IMR-90 (cell line): Measurements from ENCODE around the gene KLHL29. TPM values are rescaled to one million over a fixed set of nuclear protein-coding genes. Genes with fewer than 3 reads are reported as not detected.

Experiments
- ATAC-seq: fragments of 200-7000 bp; cut with Tn5 transposase; 2 replicates; pipeline ENCODE4 v1.9.1; 2020; ENCODE audit warnings: low read depth, mild to moderate bottlenecking, moderate library complexity
- BruUV-seq: library from RNA; stranded (reverse); fragments of 400-500 nt; replicated peaks from 2 replicates; lab custom pipeline; 2021; lab: Mats Ljungman, UMichigan
- CTCF ChIA-PET: fragments of 300-600 bp; formaldehyde crosslinking; extraction: SDS; loops from one replicate; lab custom pipeline; 2021; ENCODE audit warnings: antibody characterized with exemption; lab: Yijun Ruan, JAX
- POLR2A ChIA-PET: fragments of 300-600 bp; sonication (Branson Sonifier 250); formaldehyde crosslinking; loops from one replicate; lab custom pipeline; 2022; ENCODE audit warnings: antibody characterized with exemption; ENCODE audit not compliant: unreplicated experiment; lab: Charles Lee
- DNase-seq: peaks from one replicate; pipeline ENCODE4 v3.0.0; 2013
- H2AFZ ChIP-seq: replicated peaks from 2 replicates; pipeline ENCODE3; 2013; ENCODE audit warnings: low read length, mild to moderate bottlenecking; ENCODE audit not compliant: poor library complexity
- H2AK5ac ChIP-seq: 2 replicates; pipeline ENCODE4 v1.6.1; 2013; ENCODE audit warnings: low read depth, low read length, inconsistent platforms
- H2AK9ac ChIP-seq: replicated peaks from 2 replicates; pipeline ENCODE3; 2013; ENCODE audit warnings: mild to moderate bottlenecking, low read depth, low read length, moderate library complexity; ENCODE audit not compliant: poor library complexity
- H2BK120ac ChIP-seq: 2 replicates; pipeline ENCODE4 v1.6.1; 2013; ENCODE audit warnings: low read depth, low read length, inconsistent platforms
- H2BK15ac ChIP-seq: 3 replicates; pipeline ENCODE4 v1.6.1; 2013; ENCODE audit warnings: low read depth, low read length, inconsistent platforms
- H2BK20ac ChIP-seq: 2 replicates; pipeline ENCODE4 v1.6.1; 2013; ENCODE audit warnings: low read depth, mild to moderate bottlenecking, inconsistent platforms, low read length, moderate library complexity
- H2BK5ac ChIP-seq: 2 replicates; pipeline ENCODE4 v1.6.1; 2013; ENCODE audit warnings: mild to moderate bottlenecking, low read depth, low read length, inconsistent platforms; ENCODE audit not compliant: poor library complexity, severe bottlenecking
- H3K14ac ChIP-seq: replicated peaks from 2 replicates; pipeline ENCODE4 v1.6.1; 2013; ENCODE audit warnings: low read depth, low read length, inconsistent platforms
- H3K18ac ChIP-seq: 2 replicates; pipeline ENCODE4 v1.6.1; 2013; ENCODE audit warnings: low read depth, low read length, control low read depth
- H3K23ac ChIP-seq: 2 replicates; pipeline ENCODE4 v1.6.1; 2013; ENCODE audit warnings: low read depth, low read length, inconsistent platforms
- H3K27ac ChIP-seq: 2 replicates; pipeline ENCODE4 v1.5.1; 2013; ENCODE audit warnings: mild to moderate bottlenecking, control low read depth, low read length; ENCODE audit not compliant: insufficient read depth
- H3K27me3 ChIP-seq: 2 replicates; pipeline ENCODE4 v1.6.1; 2013; ENCODE audit warnings: low read length; ENCODE audit not compliant: control insufficient read depth, insufficient read depth
- H3K36me3 ChIP-seq: 2 replicates; pipeline ENCODE4 v1.6.1; 2013; ENCODE audit warnings: low read length, mixed read lengths; ENCODE audit not compliant: control insufficient read depth, insufficient read depth
- H3K4ac ChIP-seq: 2 replicates; pipeline ENCODE4 v1.6.1; 2013; ENCODE audit warnings: low read depth, low read length, inconsistent platforms
- H3K4me1 ChIP-seq: 2 replicates; pipeline ENCODE4 v1.6.1; 2013; ENCODE audit warnings: low read length, mixed read lengths; ENCODE audit not compliant: control insufficient read depth, insufficient read depth
- H3K4me2 ChIP-seq: 2 replicates; pipeline ENCODE4 v1.6.1; 2013; ENCODE audit warnings: low read depth, mild to moderate bottlenecking, control low read depth, low read length, moderate library complexity
- H3K4me3 ChIP-seq: 2 replicates; pipeline ENCODE4 v1.5.1; 2013; ENCODE audit warnings: low read depth, mild to moderate bottlenecking, control low read depth, low read length, moderate library complexity; ENCODE audit not compliant: insufficient read depth
- H3K56ac ChIP-seq: 2 replicates; pipeline ENCODE4 v1.6.1; 2013; ENCODE audit warnings: low read length, inconsistent platforms; ENCODE audit not compliant: insufficient read depth; ENCODE audit errors: extremely low read depth
- H3K79me1 ChIP-seq, 2 experiments: 2 replicates each; pipeline ENCODE4 v1.6.1; 2013; ENCODE audit warnings: low read length in 2 of 2, inconsistent platforms in 1 of 2, low read depth in 1 of 2
- H3K9ac ChIP-seq: 2 replicates; pipeline ENCODE4 v1.6.1; 2013; ENCODE audit warnings: low read depth, low read length, control low read depth
- H3K9me1 ChIP-seq: 2 replicates; pipeline ENCODE4 v1.6.1; 2013; ENCODE audit warnings: low read length, inconsistent platforms; ENCODE audit not compliant: insufficient read depth
- H3K9me3 ChIP-seq: 2 replicates; pipeline ENCODE4 v1.6.1; 2013; ENCODE audit warnings: low read length; ENCODE audit not compliant: control insufficient read depth, insufficient read depth
- H4K20me1 ChIP-seq: 2 replicates; pipeline ENCODE4 v1.6.1; 2013; ENCODE audit warnings: low read length, inconsistent platforms; ENCODE audit not compliant: insufficient read depth
- H4K5ac ChIP-seq: 2 replicates; pipeline ENCODE4 v1.6.1; 2013; ENCODE audit warnings: mild to moderate bottlenecking, low read depth, low read length, control low read depth
- H4K8ac ChIP-seq, 2 experiments: 2 replicates each; pipeline ENCODE4 v1.6.1; 2013; ENCODE audit warnings: low read depth in 2 of 2, low read length in 2 of 2, control low read depth in 1 of 2, inconsistent platforms in 1 of 2
- H4K91ac ChIP-seq: 2 replicates; pipeline ENCODE4 v1.6.1; 2013; ENCODE audit warnings: low read depth, low read length, inconsistent platforms; ENCODE audit not compliant: insufficient read depth
- BHLHE40 ChIP-seq: fragments of 150-350 bp; IDR thresholded peaks from 2 replicates; pipeline ENCODE4 v1.6.1; 2016; ENCODE audit warnings: mild to moderate bottlenecking, low read depth, low read length
- MXI1 ChIP-seq: IDR thresholded peaks from 2 replicates; pipeline ENCODE4 v1.6.1; 2012; ENCODE audit warnings: low read depth, mild to moderate bottlenecking, low read length, moderate library complexity, borderline replicate concordance
- WGBS, 2 experiments: methylation state at CpG; one replicate each; pipeline versions ENCODE4 v1.1.5 to v1.1.7; 2013; ENCODE audit warnings: missing lambda C conversion rate in 2 of 2; ENCODE audit not compliant: insufficient read length in 1 of 2; ENCODE audit errors: extremely low coverage in 2 of 2; 5-methylcytosine and 5-hydroxymethylcytosine counted together
- dilution Hi-C: fragments of 300-500 bp; cut with HindIII; formaldehyde crosslinking; loops from one replicate; pipeline ENCODE4 v1.14.3; 2018; ENCODE audit warnings: low sequenced_read_pairs; ENCODE audit not compliant: unreplicated experiment
- in situ Hi-C: fragments of 300-500 bp; cut with MboI; formaldehyde crosslinking; loops from 3 replicates; pipeline ENCODE4 v1.14.3; 2019; ENCODE audit warnings: low sequenced_read_pairs, inconsistent platforms, mixed read lengths
- intact Hi-C: fragments of 100-400 bp; cut with micrococcal nuclease; formaldehyde crosslinking; loops from 2 replicates; pipeline ENCODE4 v1.10.0; 2022
- polyA plus RNA-seq, 3 experiments: library from polyadenylated mRNA; depleted of rRNA; stranded (reverse); fragments of >200 nt; gene quantifications; 2 replicates each; pipeline ENCODE4 v1.2.3, GENCODE V29; 2012; ENCODE audit warnings: low replicate concordance in 1 of 3
- total RNA-seq: library from RNA; depleted of rRNA; stranded (reverse); fragments of >200 nt; gene quantifications from 2 replicates; pipeline ENCODE4 v1.2.3, GENCODE V29; 2012

Gene KLHL29
- total and polyA plus RNA-seq, 2 of the 4 experiments (the other 2 are of a cell fraction) = 2.0 to 8.0 TPM

GRCh38 chr2:23394700-23395099 lies 9.7 kb downstream of the KLHL29 start:
- Histone ChIP-seq H3K18ac (no peak overlapping the region), H3K79me1 (peaks cover 24 to 34% of the 10 kb centered on the region in 2 experiments), H3K4me1 (no peaks in the 10 kb centered on the region), H3K9ac (no peak overlapping the region), H2BK20ac (no peak overlapping the region), H3K9me1 (no peaks in the 10 kb centered on the region; the same call in 1 of the 2 replicates), H2AFZ (no peak overlapping the region), H4K91ac (no peak overlapping the region), H4K20me1 (peaks cover 11% of the 10 kb centered on the region; the same call in 1 of the 2 replicates), H3K4me2 (no peak overlapping the region), H4K5ac (no peak overlapping the region), H3K27me3 (no peaks in the 10 kb centered on the region), H4K8ac (no peak overlapping the region), H3K4me3 (no peak overlapping the region), H3K56ac (no peak overlapping the region), H3K27ac (no peak overlapping the region), H3K36me3 (no peaks in the 10 kb centered on the region), H3K4ac (no peak overlapping the region), H2AK9ac (no peak overlapping the region), H2BK120ac (no peak overlapping the region), H3K14ac (no peak overlapping the region), H3K23ac (no peak overlapping the region), H2AK5ac (no peak overlapping the region), H3K9me3 (no peaks in the 10 kb centered on the region), H2BK5ac (no peak overlapping the region), H2BK15ac (no peak overlapping the region)
- no TSS peak for BruUV-seq
- TF ChIP-seq BHLHE40 (no peak), MXI1 (no peak)
- dilution Hi-C loops (no loop called here), in situ Hi-C loops (loop anchor here (25.0 kb wide), 1 partner anchor 368 kb away; no protein-coding TSS in a partner anchor), intact Hi-C loops (no loop called here)
- CTCF ChIA-PET = no interaction called here
- no peak for DNase-seq
- 79% methylated on average over 2 of the region's 4 CpGs; no CpG with 5 or more reads in 1 of the 2 experiments for WGBS, 2 experiments
- POLR2A ChIA-PET = no interaction called here
- ATAC-seq = no peak
